H1 (cell line): ENCODE data around the gene POFUT2. TPM values are rescaled to one million over a fixed set of nuclear protein-coding genes. Genes with fewer than 3 reads are reported as not detected.

Experiments used
- CTCF ChIA-PET: fragments of 300-600 bp; sonication (Branson Sonifier 250); formaldehyde crosslinking; loops from one replicate; lab custom pipeline; 2021; ENCODE audit not compliant: partially characterized antibody; lab: Charles Lee
- POLR2A ChIA-PET: fragments of 300-600 bp; sonication (Branson Sonifier 250); formaldehyde crosslinking; loops from one replicate; lab custom pipeline; 2021; ENCODE audit warnings: inconsistent platforms; ENCODE audit not compliant: partially characterized antibody; lab: Charles Lee
- DNase-seq, 2 experiments: peaks; one replicate each; pipeline versions ENCODE4 v3.0.0 to v3.0.0-alpha.2; 2010 to 2022; ENCODE audit warnings: low spot score in 2 of 2, low read depth in 1 of 2, mixed read lengths in 1 of 2
- FAIRE-seq: peaks from 2 replicates; lab custom pipeline; 2011; peaks lifted over from hg19 to GRCh38; lab: Jason Lieb, UNC
- H2AFZ ChIP-seq: 2 replicates; pipeline ENCODE4 v1.8.1; 2012; ENCODE audit warnings: low read length, inconsistent platforms
- H2AK5ac ChIP-seq: 2 replicates; pipeline ENCODE4 v1.6.1; 2013; ENCODE audit warnings: low read depth, low read length
- H2BK120ac ChIP-seq: replicated peaks from 2 replicates; pipeline ENCODE3; 2013; ENCODE audit warnings: low read depth, low read length, inconsistent platforms
- H2BK12ac ChIP-seq: 2 replicates; pipeline ENCODE4 v1.6.1; 2013; ENCODE audit warnings: low read depth, low read length
- H2BK15ac ChIP-seq: 2 replicates; pipeline ENCODE4 v1.6.1; 2013; ENCODE audit warnings: low read length
- H2BK20ac ChIP-seq: 2 replicates; pipeline ENCODE4 v1.6.1; 2013; ENCODE audit warnings: low read length
- H2BK5ac ChIP-seq: 2 replicates; pipeline ENCODE4 v1.6.1; 2013; ENCODE audit warnings: low read depth, low read length
- H3K14ac ChIP-seq: 2 replicates; pipeline ENCODE4 v1.6.1; 2013; ENCODE audit warnings: inconsistent platforms; ENCODE audit not compliant: insufficient read length
- H3K18ac ChIP-seq: 2 replicates; pipeline ENCODE4 v1.6.1; 2013; ENCODE audit warnings: low read length; ENCODE audit errors: extremely low read depth
- H3K23ac ChIP-seq: 2 replicates; pipeline ENCODE4 v1.6.1; 2013; ENCODE audit warnings: inconsistent platforms; ENCODE audit not compliant: insufficient read length
- H3K23me2 ChIP-seq: 2 replicates; pipeline ENCODE4 v1.6.1; 2013; ENCODE audit warnings: low read depth, low read length
- H3K27ac ChIP-seq: 2 replicates; pipeline ENCODE4 v1.6.1; 2011; ENCODE audit warnings: low read depth, low read length, inconsistent platforms
- H3K27me3 ChIP-seq, 4 experiments: replicated peaks in 1 of 4; 1 replicate in 1 of 4; 2 replicates in 3 of 4; pipeline versions ENCODE4 v1.6.1 to v1.8.1; 2011 to 2013; ENCODE audit warnings: low read length in 3 of 4, mild to moderate bottlenecking in 3 of 4, inconsistent platforms in 2 of 4, mixed read lengths in 2 of 4, moderate library complexity in 1 of 4; ENCODE audit not compliant: control insufficient read depth in 3 of 4, insufficient read depth in 3 of 4; ENCODE audit errors: extremely low read depth in 1 of 4
- H3K36me3 ChIP-seq, 4 experiments: 2 replicates each; pipeline versions ENCODE4 v1.6.1 to v1.8.1; 2011 to 2013; ENCODE audit warnings: mild to moderate bottlenecking in 4 of 4, low read length in 3 of 4, moderate library complexity in 2 of 4, control low read depth in 1 of 4, inconsistent platforms in 1 of 4; ENCODE audit not compliant: insufficient read depth in 4 of 4, control insufficient read depth in 2 of 4
- H3K4ac ChIP-seq: replicated peaks from 2 replicates; pipeline ENCODE3; 2013; ENCODE audit warnings: low read length, low read depth, mixed read lengths, inconsistent platforms; ENCODE audit not compliant: insufficient read length
- H3K4me1 ChIP-seq, 4 experiments: replicated peaks in 1 of 4; 1 replicate in 1 of 4; 2 replicates in 3 of 4; pipeline versions ENCODE4 v1.6.1 to v1.8.1; 2011 to 2013; ENCODE audit warnings: low read length in 3 of 4, inconsistent platforms in 2 of 4, mixed read lengths in 1 of 4; ENCODE audit not compliant: insufficient read depth in 4 of 4, control insufficient read depth in 3 of 4
- H3K4me2 ChIP-seq, 2 experiments: 2 replicates each; pipeline versions ENCODE4 v1.6.1 to v1.8.1; 2011 to 2013; ENCODE audit warnings: low read depth in 2 of 2, low read length in 2 of 2, control low read depth in 1 of 2, inconsistent platforms in 1 of 2, mild to moderate bottlenecking in 1 of 2; ENCODE audit not compliant: insufficient read depth in 1 of 2
- H3K4me3 ChIP-seq, 4 experiments: fragments of 200-600, 300-600 bp in 1 of 4; sonication (generic), shearing (Covaris generic), sonication (Bioruptor Twin) in 1 of 4; 2 replicates each; pipeline versions ENCODE4 v1.5.1 to v1.8.1; 2011 to 2016; ENCODE audit warnings: low read length in 4 of 4, low read depth in 3 of 4, control low read depth in 2 of 4, inconsistent platforms in 2 of 4, mild to moderate bottlenecking in 2 of 4, mixed read lengths in 1 of 4, moderate library complexity in 1 of 4; ENCODE audit not compliant: insufficient read depth in 2 of 4; ENCODE audit errors: extremely low read depth in 1 of 4
- H3K56ac ChIP-seq: replicated peaks from 2 replicates; pipeline ENCODE3; 2013; ENCODE audit warnings: low read depth, mild to moderate bottlenecking, mixed read lengths, low read length, inconsistent platforms; ENCODE audit not compliant: insufficient read length
- H3K79me1 ChIP-seq: 2 replicates; pipeline ENCODE4 v1.6.1; 2013; ENCODE audit warnings: low read depth, low read length, control low read depth
- H3K79me2 ChIP-seq, 2 experiments: 2 replicates each; pipeline versions ENCODE4 v1.6.1 to v1.8.1; 2012 to 2013; ENCODE audit warnings: low read length in 2 of 2, mild to moderate bottlenecking in 2 of 2, inconsistent platforms in 1 of 2; ENCODE audit not compliant: insufficient read depth in 2 of 2, control insufficient read depth in 1 of 2
- H3K9ac ChIP-seq, 4 experiments: replicated peaks in 1 of 4; 1 replicate in 1 of 4; 2 replicates in 3 of 4; pipeline versions ENCODE4 v1.6.1 to v1.8.1; 2011 to 2013; ENCODE audit warnings: low read depth in 3 of 4, low read length in 3 of 4, control low read depth in 2 of 4, mild to moderate bottlenecking in 2 of 4, moderate library complexity in 2 of 4, inconsistent platforms in 1 of 4; ENCODE audit errors: extremely low read depth in 1 of 4
- H3K9me3 ChIP-seq, 2 experiments: 2 replicates each; pipeline versions ENCODE4 v1.6.1 to v1.8.1; 2012 to 2013; ENCODE audit warnings: mild to moderate bottlenecking in 2 of 2, moderate library complexity in 2 of 2, control low read depth in 1 of 2, inconsistent platforms in 1 of 2, low read depth in 1 of 2, low read length in 1 of 2, mixed read lengths in 1 of 2; ENCODE audit not compliant: insufficient read depth in 2 of 2
- H4K20me1 ChIP-seq, 2 experiments: replicated peaks in 1 of 2; 2 replicates each; pipeline versions ENCODE3 to v1.8.1; 2011 to 2013; ENCODE audit warnings: inconsistent platforms in 2 of 2, low read length in 2 of 2, mild to moderate bottlenecking in 1 of 2; ENCODE audit not compliant: insufficient read depth in 2 of 2, control insufficient read depth in 1 of 2
- H4K5ac ChIP-seq: 2 replicates; pipeline ENCODE4 v1.6.1; 2013; ENCODE audit warnings: low read length, low read depth, mixed read lengths, inconsistent platforms; ENCODE audit not compliant: insufficient read length
- H4K8ac ChIP-seq: 2 replicates; pipeline ENCODE4 v1.8.0; 2013; ENCODE audit warnings: mild to moderate bottlenecking, moderate library complexity, low read length, inconsistent platforms; ENCODE audit not compliant: insufficient read depth; ENCODE audit errors: extremely low read depth
- H4K91ac ChIP-seq: replicated peaks from 2 replicates; pipeline ENCODE3; 2013; ENCODE audit warnings: low read length, mixed read lengths, inconsistent platforms; ENCODE audit not compliant: insufficient read length
- BCL11A ChIP-seq, 2 experiments: IDR thresholded peaks; one replicate each; pipeline ENCODE4 v1.6.1; 2011; ENCODE audit warnings: low read depth in 2 of 2, low read length in 2 of 2, mild to moderate bottlenecking in 2 of 2
- SP2 ChIP-seq: IDR thresholded peaks from 2 replicates; pipeline ENCODE4 v1.6.1; 2012; ENCODE audit warnings: mild to moderate bottlenecking, low read length, inconsistent platforms
- SRF ChIP-seq: IDR thresholded peaks from 2 replicates; pipeline ENCODE4 v1.6.1; 2011; ENCODE audit warnings: mild to moderate bottlenecking, low read depth, low read length, moderate library complexity
- TEAD4 ChIP-seq: IDR thresholded peaks from 2 replicates; pipeline ENCODE4 v1.6.1; 2012; ENCODE audit warnings: low read depth, low read length, inconsistent platforms, mixed read lengths
- WGBS, 2 experiments: shearing (Covaris generic) in 1 of 2; methylation state at CpG; one replicate each; pipeline versions ENCODE4 v1.1.6 to v1.1.7; 2013 to 2015; ENCODE audit warnings: low lambda C conversion rate in 2 of 2, mixed read lengths in 2 of 2, inconsistent platforms in 1 of 2, low coverage in 1 of 2, missing lambda C conversion rate in 1 of 2; ENCODE audit not compliant: insufficient replicate concordance in 2 of 2, insufficient coverage in 1 of 2, insufficient read length in 1 of 2; ENCODE audit errors: extremely low coverage in 1 of 2, missing lambda C conversion rate in 1 of 2; 5-methylcytosine and 5-hydroxymethylcytosine counted together
- polyA plus RNA-seq, 7 experiments: library from polyadenylated mRNA; depleted of rRNA in 3 of 7; stranded (reverse) in 5 of 7; unstranded in 2 of 7; fragments of >200 nt in 5 of 7; fragments of 200-250 nt in 2 of 7; gene quantifications; 1 replicate in 5 of 7; 2 replicates in 1 of 7; 4 replicates in 1 of 7; pipeline versions ENCODE4 v1.2.1 to v1.2.3, GENCODE V29; 2011 to 2013; ENCODE audit warnings: missing spikeins in 2 of 7, mixed read lengths in 2 of 7
- total RNA-seq: library from RNA; stranded (reverse); fragmentation: NEBNext Ultra II Directional; extraction: Animal tissue kit (Norgen Biotek cat#: 25700); gene quantifications from 2 replicates; pipeline ENCODE4 v1.2.1, GENCODE V29; 2021

POFUT2 gene
- total and polyA plus RNA-seq, 2 of the 8 experiments (the other 6 are each of a cell fraction or from before 2014, with no cell fraction given) = 13.7 to 32.1 TPM

GRCh38 chr21:45251635-45252447 lies 35.9 kb downstream of the POFUT2 start:
- POLR2A ChIA-PET = no interaction called here
- no peak for TF ChIP-seq BCL11A (IDR thresholded peaks at IDR 0.05; ENCODE audit: low read depth in 2 of 2, low read length in 2 of 2)
- TF ChIP-seq SRF = no peak
- no peak for TF ChIP-seq SP2
- no peak for TF ChIP-seq TEAD4

More at GRCh38 chr21:45251635-45252447, 35.9 kb downstream of the POFUT2 start:
- Histone ChIP-seq H4K20me1 (no peaks in the 10 kb centered on the region), H3K14ac (no peak overlapping the region), H3K18ac (no peak overlapping the region), H2BK15ac (no peak overlapping the region), H2BK12ac (no peak overlapping the region; the same call in 1 of the 2 replicates), H2BK120ac (no peak overlapping the region), H3K27me3 (no peaks in the 10 kb centered on the region), H3K23ac (no peak overlapping the region), H3K23me2 (no peaks in the 10 kb centered on the region), H2AFZ (no peak overlapping the region), H3K79me1 (no peaks in the 10 kb centered on the region), H2AK5ac (no peak overlapping the region), H4K8ac (no peak overlapping the region; the same call in 1 of the 2 replicates), H3K79me2 (no peaks in the 10 kb centered on the region), H3K4me3 (no peak overlapping the region), H3K56ac (no peak overlapping the region), H3K9me3 (no peaks in the 10 kb centered on the region), H4K5ac (no peak overlapping the region), H3K27ac (no peak overlapping the region), H3K36me3 (no peaks in the 10 kb centered on the region), H4K91ac (no peak overlapping the region), H3K4me1 (peaks cover 0 to 13% (median 7%) of the 10 kb centered on the region in 4 experiments; a peak in 5 of 7 replicates), H3K4me2 (no peak overlapping the region), H2BK5ac (no peak overlapping the region), H2BK20ac (no peak overlapping the region), H3K4ac (no peak overlapping the region), H3K9ac (no peak overlapping the region)
- DNase-seq (no peak), FAIRE-seq (no peak)
- CTCF ChIA-PET = interaction anchor here (0.8 kb wide), 1 partner anchor 57 kb away, joined by 3 read pairs; no protein-coding TSS in a partner anchor
- 94% methylated on average over 19 of the region's 28 CpGs; no CpG with 5 or more reads in 1 of the 2 experiments for WGBS, 2 experiments
